HG03175 (cell line): ENCODE data around the gene PGA3.
"Not testable (repeated sequence)": the region's sequence is repeated elsewhere in the genome, so short reads cannot be mapped to it uniquely, and the experiment has no call there.

Experiments used
- ATAC-seq: cut with Tn5 transposase; IDR thresholded peaks from one replicate; pipeline ENCODE4 v1.9.1; 2021; ENCODE audit warnings: mild to moderate bottlenecking, moderate library complexity; ENCODE audit not compliant: unreplicated experiment

PGA3 gene

GRCh38 chr11:61170566-61170965, 32.7 kb upstream of the PGA3 start:
- ATAC-seq, result no peak

- ATAC-seq, result no peak
These were observed 31.4 kb upstream of the PGA3 start for GRCh38 chr11:61171907-61172306.

GRCh38 chr11:61172356-61172755, 31.0 kb upstream of the PGA3 start:
- ATAC-seq, result no peak

GRCh38 chr11:61172888-61173287, 30.4 kb upstream of the PGA3 start:
- ATAC-seq, result no peak

GRCh38 chr11:61173456-61173855, 29.9 kb upstream of the PGA3 start:
- ATAC-seq, result no peak

- no peak for ATAC-seq
These were observed 29.0 kb upstream of the PGA3 start for GRCh38 chr11:61174273-61174672.

- ATAC-seq, result no peak
These were observed 28.4 kb upstream of the PGA3 start for GRCh38 chr11:61174949-61175348.

GRCh38 chr11:61176446-61176845, 26.9 kb upstream of the PGA3 start:
- no peak for ATAC-seq

- ATAC-seq, result not testable (repeated sequence)
These were observed 23.1 kb upstream of the PGA3 start for GRCh38 chr11:61180205-61180604.

GRCh38 chr11:61181489-61181888, 21.8 kb upstream of the PGA3 start:
- no peak for ATAC-seq

- no peak for ATAC-seq
These were observed 19.7 kb upstream of the PGA3 start for GRCh38 chr11:61183645-61184044.

GRCh38 chr11:61186504-61186903, 16.8 kb upstream of the PGA3 start:
- ATAC-seq, result no peak

GRCh38 chr11:61187505-61188130, 15.7 kb upstream of the PGA3 start:
- no peak for ATAC-seq

- no peak for ATAC-seq
These were observed 13.4 kb upstream of the PGA3 start for GRCh38 chr11:61189933-61190332.

GRCh38 chr11:61193596-61193995, 9.7 kb upstream of the PGA3 start:
- no peak for ATAC-seq

- ATAC-seq, result no peak
These were observed 9.1 kb upstream of the PGA3 start for GRCh38 chr11:61194169-61194671.

- ATAC-seq, result no peak
These were observed 8.2 kb upstream of the PGA3 start for GRCh38 chr11:61194981-61195695.

- no peak for ATAC-seq
These were observed 7.6 kb upstream of the PGA3 start for GRCh38 chr11:61195719-61196118.

- no peak for ATAC-seq
These were observed 5.0 kb upstream of the PGA3 start for GRCh38 chr11:61198361-61198760.

GRCh38 chr11:61198948-61199523, 4.3 kb upstream of the PGA3 start:
- no peak for ATAC-seq

- ATAC-seq, result no peak
These were observed 1.8 kb upstream of the PGA3 start for GRCh38 chr11:61201476-61201875.

GRCh38 chr11:61203873-61204272, 558 bp downstream of the PGA3 start:
- ATAC-seq, result not testable (repeated sequence)
